ENCODE measurements around the gene ARID5B.
A peak's percentile ranks its signal among the peaks of the same experiment; 100 is the strongest.
"Not testable (repeated sequence)": the region's sequence is repeated elsewhere in the genome, so short reads cannot be mapped to it uniquely, and the experiment has no call there.

The ARID5B gene, protein sequence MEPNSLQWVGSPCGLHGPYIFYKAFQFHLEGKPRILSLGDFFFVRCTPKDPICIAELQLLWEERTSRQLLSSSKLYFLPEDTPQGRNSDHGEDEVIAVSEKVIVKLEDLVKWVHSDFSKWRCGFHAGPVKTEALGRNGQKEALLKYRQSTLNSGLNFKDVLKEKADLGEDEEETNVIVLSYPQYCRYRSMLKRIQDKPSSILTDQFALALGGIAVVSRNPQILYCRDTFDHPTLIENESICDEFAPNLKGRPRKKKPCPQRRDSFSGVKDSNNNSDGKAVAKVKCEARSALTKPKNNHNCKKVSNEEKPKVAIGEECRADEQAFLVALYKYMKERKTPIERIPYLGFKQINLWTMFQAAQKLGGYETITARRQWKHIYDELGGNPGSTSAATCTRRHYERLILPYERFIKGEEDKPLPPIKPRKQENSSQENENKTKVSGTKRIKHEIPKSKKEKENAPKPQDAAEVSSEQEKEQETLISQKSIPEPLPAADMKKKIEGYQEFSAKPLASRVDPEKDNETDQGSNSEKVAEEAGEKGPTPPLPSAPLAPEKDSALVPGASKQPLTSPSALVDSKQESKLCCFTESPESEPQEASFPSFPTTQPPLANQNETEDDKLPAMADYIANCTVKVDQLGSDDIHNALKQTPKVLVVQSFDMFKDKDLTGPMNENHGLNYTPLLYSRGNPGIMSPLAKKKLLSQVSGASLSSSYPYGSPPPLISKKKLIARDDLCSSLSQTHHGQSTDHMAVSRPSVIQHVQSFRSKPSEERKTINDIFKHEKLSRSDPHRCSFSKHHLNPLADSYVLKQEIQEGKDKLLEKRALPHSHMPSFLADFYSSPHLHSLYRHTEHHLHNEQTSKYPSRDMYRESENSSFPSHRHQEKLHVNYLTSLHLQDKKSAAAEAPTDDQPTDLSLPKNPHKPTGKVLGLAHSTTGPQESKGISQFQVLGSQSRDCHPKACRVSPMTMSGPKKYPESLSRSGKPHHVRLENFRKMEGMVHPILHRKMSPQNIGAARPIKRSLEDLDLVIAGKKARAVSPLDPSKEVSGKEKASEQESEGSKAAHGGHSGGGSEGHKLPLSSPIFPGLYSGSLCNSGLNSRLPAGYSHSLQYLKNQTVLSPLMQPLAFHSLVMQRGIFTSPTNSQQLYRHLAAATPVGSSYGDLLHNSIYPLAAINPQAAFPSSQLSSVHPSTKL

DNA sequence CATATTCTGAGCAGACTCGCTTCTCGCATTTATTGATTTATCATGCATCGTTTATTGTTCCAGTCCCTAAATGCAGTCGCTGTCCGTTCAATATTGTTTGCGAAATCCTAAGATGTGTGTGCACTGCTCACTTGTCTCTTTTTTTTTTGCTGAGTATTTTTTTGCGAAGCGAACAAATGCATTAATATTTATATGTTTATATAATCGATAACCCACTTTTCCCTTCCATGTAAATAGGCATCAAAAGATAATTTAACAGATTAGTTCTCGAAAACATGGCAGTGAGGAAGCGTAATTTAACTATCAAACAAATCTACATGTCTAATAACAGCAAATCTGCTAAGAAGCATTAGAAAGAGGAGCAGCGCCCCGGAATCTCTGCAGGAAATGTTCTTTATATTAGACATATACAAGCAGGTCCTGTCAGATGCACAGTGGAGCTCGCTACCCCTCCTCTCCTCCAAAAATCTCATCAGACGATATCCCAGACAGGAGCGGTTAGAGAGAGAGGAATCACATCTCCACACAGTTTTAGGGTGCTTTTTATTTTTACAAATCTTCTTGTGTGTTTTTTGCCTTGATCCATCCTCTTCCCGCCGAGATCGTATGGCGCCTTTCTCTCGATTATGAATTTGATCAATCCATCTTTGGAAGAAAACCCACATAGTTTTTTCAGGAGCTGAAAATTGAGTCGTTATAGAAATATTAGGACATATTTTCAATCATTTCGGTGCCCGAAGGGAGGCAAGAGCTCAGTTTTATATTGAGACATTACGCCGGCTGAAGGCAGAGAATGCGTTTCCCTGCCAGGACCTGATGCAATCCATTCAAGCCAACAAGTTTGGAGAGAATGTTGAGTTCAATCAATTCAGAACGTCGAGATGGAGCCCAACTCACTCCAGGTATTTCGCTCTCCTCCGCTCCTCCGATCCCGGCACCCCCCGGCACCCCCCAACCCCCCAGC is at the start of gene ARID5B:
TSS of gene ARID5B (plus strand) at position 871 of the 964 bp plus-strand sequence. CDS start at position 882, 11 bp downstream.
- peak; percentile 74 for DNase-seq

DNA sequence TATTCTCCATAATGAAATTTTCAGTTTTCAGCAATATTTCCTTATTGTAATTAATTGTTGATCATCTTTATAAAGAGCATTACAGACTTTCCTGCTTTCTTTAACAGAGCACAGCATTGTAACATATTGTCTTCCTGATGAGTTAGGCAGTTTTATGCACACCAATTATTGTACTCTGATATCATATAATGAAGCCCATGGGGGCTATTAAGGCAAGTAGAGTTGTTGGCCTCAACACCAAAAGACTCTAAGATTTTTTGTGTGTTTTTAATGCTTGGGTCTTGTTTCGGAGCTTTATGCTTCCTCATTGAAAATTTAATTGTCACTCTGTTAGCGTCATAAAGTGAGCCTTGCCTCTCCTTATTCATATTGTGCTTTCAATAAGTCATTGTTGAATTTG is 49.2 kb upstream of the ARID5B start:
- DNase-seq: no peak

DNA sequence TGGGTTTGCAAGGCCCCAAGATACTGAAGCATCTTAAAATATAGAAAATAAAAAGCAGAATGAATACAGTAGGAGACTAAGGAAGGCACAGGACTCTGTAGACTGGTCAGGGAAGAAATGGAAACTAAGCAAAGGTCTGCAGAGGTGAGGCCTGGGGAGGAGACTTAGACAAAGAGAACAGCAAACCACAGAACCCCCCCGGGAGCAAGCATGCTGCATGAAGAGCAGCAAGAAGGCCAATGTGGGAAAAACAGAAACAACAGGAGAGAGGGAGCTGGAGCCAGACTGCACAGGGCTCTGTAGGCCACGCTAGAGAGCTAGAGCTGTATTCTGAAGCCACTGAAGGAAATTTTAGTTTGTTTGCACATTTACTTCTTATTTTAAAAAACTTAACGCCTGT is 45.7 kb upstream of the ARID5B start:
- DNase-seq: no peak

DNA sequence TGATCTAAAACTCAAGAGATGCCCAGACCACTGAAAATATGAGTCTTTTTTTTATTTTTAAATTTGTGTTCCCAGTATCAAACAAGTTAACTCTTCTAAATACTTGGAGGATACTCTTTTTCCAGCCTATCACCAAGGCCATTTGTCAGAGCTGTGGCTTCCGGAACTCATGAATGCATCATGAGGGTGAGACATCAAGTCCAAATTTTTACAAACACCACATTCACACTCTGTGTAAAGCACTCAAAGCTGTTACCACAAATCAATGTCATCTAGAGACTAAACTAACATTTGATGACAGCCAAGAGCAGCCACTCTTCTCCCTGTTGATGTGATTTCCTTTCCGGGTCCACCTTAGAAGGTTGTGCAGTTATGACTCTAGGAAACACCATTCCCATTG is 43.8 kb upstream of the ARID5B start:
- DNase-seq: no peak

DNA sequence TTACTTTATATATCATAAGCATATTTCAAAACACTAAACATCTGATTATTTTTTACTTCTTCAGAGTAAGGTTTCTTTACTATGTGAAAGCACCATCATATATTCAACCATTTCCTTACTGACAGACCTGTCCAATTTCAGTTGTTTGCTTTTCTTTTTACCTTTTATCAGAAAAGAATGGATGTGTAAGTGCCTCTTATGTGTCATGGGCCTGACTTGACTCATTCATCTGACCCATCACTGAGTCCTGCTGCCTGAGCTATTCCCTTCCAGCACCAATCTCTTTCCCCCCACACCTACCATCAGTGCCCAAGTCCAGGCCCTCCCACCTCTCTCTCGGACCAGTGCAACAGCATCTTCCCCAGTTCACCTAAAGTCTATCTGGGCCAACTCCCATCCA is 41.7 kb upstream of the ARID5B start:
- no peak for DNase-seq

DNA sequence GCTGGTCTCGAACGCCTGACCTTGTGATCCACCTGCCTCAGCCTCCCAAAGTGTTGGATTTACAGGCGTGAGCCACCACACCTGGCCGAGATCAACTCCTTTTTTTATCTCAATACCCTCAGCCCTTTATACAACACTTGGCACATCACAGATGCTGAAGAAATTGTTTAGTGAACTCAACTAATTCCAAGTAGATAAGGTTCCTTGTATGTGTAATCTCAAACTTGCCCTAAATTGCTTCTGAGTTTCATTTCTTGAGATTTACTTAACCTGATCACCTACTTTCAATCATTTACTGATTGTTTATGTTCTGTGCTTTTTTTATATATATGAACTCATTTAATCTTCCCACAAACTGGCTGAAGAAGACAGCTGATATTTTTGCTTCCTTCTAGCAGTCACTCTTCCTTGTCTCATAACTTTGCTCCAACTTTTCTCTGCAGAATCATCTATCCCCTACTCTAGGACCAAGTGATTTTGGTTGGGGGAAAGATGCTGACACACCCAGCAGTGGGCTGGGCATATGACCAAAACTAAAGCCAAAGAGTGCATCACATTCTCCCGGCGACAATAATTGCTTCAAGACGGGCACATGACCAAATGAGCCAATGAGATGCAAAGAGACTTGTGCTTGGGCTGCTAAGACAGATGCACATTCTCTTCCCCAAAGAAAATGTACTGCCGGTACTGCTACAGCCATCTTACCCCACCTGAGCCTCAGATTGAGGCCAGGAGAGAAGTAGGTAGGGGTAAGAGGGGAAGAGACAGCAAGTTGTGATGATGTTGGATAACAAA is 40.3 kb upstream of the ARID5B start:
- no peak for DNase-seq

DNA sequence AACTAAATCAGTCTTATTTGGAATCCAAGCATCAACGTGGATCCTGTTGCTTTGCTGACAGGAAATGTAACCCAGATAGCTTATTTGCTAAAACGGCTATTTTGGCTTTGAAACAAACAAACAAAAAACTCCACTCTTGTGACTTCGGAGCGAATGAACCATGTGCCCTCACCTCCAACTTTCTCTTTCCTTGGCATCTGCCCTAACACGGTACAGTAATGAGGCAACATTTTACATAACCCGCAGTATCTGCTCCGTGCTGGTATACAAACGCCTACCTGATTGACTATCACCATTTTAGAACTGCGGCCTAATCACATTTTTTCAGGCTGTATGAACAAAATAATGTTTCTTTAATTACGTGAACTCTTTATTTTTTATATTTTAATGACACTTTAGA is 37.5 kb upstream of the ARID5B start:
- no peak for DNase-seq

DNA sequence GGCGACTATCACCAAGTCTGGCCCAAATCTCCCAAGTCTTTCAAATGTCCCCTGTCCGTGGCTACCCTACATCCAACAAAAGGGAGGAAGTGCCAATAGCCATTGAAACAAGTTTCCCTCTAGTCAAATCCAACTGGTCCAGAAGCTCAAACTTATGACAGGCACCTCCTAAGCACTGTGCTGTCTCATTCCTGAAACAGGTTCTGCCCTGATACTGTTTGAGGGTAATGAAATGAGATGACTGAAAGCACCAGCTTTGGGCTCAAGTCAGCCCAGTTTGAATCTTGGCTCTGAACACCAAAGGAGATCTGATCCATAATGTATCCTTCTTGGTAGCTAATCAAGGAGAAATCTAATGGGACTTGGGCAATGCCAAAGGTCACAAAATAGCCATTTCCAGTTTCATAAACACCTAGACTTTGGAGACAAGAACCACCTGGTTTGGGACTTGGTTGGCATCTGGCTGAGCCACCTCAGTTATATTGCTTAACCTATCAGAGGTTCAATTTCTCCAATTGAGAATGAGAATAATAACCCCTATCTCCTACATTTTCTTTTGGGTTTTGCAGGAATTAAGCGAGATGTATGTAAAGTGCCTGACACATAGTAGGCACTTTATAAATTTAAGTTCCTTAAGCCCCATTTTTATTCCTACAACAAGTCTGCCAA is 34.7 kb upstream of the ARID5B start:
- no peak for DNase-seq

DNA sequence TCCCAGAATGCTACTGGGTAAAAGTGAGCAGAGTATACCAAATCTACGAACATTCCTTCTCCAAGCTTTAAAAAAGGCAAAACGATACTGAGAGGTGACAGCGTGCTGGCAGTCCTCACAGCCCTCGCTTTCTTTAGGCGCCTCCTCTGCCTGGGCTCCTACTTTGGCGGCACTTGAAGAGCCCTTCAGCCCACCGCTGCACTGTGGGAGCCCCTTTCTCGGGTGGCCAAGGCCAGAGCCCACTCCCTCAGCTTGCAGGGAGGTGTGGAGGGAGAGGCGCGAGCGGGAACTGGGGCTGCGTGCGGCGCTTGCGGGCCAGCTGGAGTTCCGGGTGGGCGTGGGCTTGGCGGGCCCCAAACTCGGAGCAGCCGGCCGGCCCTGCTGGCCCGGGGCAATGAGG is 34.1 kb upstream of the ARID5B start:
- DNase-seq: not testable (repeated sequence)

DNA sequence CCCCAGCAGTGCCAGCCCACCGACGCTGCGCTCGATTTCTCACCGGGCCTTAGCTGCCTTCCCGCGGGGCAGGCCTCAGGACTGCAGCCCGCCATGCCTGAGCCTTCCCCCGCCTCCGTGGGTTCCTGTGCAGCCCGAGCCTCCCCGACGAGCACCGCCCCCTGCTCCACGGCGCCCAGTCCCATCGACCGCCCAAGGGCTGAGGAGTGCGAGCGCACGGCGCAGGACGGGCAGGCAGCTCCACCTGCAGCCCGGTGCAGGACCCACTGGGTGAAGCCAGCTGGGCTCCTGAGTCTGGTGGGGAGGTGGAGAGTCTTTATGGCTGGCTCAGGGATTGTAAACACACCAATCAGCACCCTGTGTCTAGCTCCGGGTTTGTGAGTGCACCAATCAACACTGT is 33.7 kb upstream of the ARID5B start:
- not testable (repeated sequence) for DNase-seq

DNA sequence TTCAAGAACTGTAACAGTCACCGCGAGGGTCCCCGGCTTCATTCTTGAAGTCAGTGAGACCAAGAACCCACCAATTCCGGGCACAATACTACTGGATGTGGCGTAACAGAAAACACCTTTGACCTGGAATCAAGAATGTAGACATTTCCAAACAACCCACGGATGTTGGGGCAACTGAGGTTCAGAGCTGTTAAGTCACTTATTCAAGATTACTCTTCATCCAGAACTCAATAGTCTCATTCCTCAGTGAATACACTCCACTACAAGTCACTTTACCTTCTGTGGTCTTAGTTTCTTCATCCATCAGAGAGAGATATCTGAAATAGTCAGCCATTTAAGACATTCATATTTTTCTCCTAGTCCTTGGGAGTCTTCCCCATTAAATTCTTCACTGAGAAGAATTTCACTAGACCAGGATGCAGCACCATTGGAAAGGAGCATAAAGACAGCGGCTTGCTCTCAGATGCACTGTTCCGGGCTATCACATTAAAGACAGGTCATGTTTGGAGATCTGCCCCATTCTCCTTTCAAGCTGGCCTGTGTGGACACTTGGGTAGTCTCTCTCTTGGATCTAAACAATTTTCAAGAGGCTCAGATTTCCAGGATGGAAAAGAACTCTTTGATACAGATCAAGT is 32.3 kb upstream of the ARID5B start:
- DNase-seq: no peak

DNA sequence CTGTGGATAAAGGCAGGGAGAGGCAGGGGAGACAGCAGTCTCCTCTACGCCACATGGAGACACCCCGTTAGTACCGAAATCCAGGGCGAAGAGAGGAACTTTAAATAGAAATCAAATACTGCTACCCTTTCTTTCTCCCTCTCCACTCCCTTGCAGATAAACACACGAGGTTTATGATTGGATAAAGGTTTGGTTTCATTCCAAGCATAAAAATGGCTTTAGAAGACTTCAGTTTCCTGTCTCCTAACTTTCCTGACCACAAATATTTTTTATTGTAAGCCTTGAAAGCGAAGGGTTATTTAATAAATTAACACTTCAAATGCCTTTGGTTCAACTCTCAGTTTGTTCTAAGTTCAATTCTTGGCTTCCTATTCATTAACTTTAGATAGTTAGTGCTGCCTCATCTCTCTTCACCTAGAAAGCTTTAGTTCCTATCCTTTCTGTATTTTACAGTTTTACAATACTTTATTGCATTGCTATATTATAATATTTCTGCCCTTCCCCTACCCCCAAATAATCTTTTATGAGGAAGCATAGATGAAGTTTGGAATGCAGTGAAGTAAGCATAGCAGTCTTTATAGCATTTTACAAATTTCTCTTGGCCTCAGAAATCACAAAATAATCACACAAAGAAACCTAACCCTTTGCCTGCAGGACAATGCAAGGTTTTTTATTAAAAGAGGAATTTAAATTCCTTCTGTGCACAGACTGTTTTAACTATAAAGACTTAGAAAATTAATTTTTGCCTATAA is 31.5 kb upstream of the ARID5B start:
- no peak for DNase-seq

DNA sequence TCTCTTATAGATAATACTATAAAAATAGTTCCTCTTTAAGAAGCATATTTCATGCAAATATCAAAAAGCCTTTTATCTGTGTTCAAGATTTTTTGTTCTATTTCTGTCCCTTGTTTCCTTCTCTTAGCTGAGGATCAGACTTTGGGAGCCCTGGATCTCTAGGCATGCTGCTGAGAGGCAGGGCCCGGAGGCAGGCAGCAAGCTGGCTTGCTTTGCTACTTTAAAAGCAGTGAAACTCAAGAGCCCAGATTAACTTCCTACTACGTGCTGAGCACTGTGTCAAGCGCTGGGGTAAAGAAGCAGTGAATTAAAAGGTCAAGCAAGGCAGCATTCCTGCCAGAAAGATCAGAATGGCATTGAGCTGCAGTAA is 31.0 kb upstream of the ARID5B start:
- no peak for DNase-seq

DNA sequence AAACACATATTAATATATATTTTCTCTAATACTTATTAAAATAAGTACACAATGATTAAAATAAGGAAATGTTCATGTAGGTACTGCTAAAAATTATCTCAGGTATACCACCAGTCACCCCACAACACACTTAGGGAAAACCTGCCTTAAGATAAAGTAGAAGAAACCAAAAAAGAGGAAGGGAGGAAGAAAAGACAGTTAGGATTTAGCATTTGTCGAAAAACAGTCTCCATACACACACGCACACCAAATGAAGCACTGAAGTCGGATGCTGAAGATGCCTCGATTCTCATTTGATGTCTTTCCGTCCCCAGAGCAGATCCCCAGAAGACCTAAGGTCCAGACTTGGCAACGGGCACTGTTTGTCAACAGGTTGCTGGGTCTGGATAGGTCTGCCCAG is 30.0 kb upstream of the ARID5B start:
- DNase-seq: no peak

DNA sequence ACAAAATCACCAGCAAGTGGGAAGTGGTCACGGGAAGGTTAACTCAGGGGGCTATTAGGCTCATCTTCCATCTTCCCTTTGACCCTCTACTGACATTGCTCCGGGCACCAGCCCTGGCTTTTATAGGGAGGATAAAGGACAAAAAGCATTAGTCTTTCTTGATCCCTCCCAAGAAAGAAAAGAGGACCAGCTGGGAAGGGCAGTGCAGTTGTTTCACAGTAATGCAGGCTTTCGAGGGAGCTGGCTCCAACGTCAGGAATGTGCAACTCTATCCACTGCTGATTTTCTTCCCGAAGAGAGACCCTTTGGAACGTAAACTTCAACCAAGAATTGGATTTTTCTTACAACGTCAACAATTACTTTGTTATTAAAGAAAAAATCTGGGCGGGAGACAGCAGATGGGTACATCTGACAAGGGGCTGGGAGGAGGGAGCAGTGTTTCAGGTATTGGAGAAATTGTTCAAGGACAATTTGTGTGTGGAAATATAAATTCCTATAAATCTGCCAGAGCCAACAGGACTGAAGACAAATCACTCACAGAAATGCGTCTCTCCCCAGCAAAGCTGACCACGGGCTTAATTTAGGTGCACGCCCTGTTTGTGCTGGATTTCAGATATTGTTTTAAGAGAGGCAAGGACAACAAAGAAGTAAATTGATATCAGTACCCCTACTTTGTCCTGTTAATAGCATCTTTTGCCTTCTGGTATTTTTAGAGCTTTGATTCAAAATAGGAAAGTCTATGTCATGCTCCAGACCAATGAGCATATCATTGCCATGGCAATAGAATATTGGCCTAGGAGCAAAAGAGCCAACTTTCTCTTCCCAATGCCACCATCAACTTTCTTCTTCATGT is 23.4 kb upstream of the ARID5B start:
- no peak for DNase-seq

DNA sequence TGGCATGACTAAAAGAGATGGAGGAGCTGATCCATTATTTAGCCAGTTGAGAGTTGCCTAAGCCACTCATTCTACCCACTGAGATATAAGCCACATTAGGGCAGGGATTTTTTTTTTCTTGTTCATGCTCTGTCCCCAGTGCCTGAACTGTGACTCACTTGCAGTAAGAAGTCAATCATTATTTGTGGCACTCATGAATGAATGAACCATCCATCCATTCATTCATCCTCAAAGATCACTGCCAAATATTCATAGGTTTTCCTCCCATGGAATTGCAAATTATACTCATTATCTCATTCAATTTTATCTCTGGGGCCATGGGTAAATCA is 22.8 kb upstream of the ARID5B start:
- no peak for DNase-seq

DNA sequence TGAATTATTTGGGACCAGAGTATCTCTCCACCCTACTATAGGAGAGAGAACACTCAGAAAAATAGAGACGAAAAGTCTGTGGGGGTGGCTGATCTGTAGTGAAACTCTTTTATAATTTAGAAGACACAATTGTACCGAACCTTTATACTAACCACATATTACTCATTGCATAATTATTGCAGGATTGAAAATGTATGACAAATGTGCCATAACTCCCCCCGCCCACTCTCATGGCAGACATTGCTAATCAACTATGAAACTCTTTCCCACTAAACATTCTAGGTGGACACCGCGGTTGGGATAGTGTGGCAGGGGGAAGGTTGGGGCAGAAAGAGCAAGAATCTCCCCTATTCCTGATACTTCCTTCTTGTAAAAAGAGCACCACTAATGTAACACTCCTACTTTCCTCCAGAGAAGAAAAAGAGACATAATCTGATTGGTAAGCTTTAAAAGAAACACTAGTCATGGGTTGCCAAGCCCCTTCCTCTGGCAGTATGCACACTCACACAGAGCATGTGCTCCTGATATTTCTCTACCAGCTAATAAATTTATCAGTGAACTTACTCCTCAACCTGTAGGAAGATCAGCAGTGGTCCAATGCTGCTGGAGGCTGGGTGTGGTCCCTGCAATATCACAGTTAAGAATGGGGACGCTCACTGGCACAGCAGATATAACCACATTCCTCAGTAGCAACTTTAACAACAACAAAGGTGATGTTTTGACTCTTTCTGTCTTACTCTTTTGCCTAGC is 18.7 kb upstream of the ARID5B start:
- DNase-seq: no peak

Data from NCI-H345 (cell line).